ENCODE results near the gene TBCE. TPM values are rescaled to one million over a fixed set of nuclear protein-coding genes. Genes with fewer than 3 reads are reported as not detected.

The TBCE gene
- total RNA-seq, 1 donor from 2014 or later, result 15.2 TPM

GRCh38 chr1:235485558-235485957 is 118.3 kb downstream of the TBCE start:
- intact Hi-C loops (cut with DNase I), result no loop called here
- no peak for DNase-seq (ENCODE audit: low spot score)

- DNase-seq (ENCODE audit: low spot score), result no peak
- intact Hi-C loops (cut with DNase I), result no loop called here
Measured at GRCh38 chr1:235486321-235486720, 119.1 kb downstream of the TBCE start.

- intact Hi-C loops (cut with DNase I), result no loop called here
- DNase-seq (ENCODE audit: low spot score), result no peak
Measured at GRCh38 chr1:235491644-235492043, 124.4 kb downstream of the TBCE start.

GRCh38 chr1:235494531-235494930 is 127.3 kb downstream of the TBCE start:
- DNase-seq (ENCODE audit: low spot score), result no peak
- intact Hi-C loops (cut with DNase I), result no loop called here

GRCh38 chr1:235495030-235495429 is 127.8 kb downstream of the TBCE start:
- no peak for DNase-seq (ENCODE audit: low spot score)
- intact Hi-C loops (cut with DNase I), result no loop called here

GRCh38 chr1:235495551-235495950 is 128.3 kb downstream of the TBCE start:
- no peak for DNase-seq (ENCODE audit: low spot score)
- intact Hi-C loops (cut with DNase I), result no loop called here

- no peak for DNase-seq (ENCODE audit: low spot score)
- intact Hi-C loops (cut with DNase I), result loop anchor here (5.0 to 10.0 kb wide), 5 partner anchors 174 to 1024 kb away; partner anchors contain the start of genes ARID4B, GGPS1, LGALS8 and LYST
Measured at GRCh38 chr1:235500971-235501540, 133.8 kb downstream of the TBCE start.

Other genes with a start within 250 kb of the TBCE start
- gene TOMM20, start 238.6 kb upstream of the TBCE start, total RNA-seq, result 81.9 TPM
- 48.8 TPM for gene RBM34, start 206.2 kb upstream of the TBCE start, total RNA-seq
- 17.6 TPM for gene ARID4B, start 39.2 kb upstream of the TBCE start, total RNA-seq
- gene GGPS1, start 38.9 kb upstream of the TBCE start, total RNA-seq, result 36.2 TPM
- 21.1 TPM for gene B3GALNT2, start 137.0 kb downstream of the TBCE start, total RNA-seq

Data from cardiac septum (tissue), 1 donor.